Kasumi-1 (cell line): Measurements from ENCODE around the gene FAM53B.
"Not testable (repeated sequence)": the region's sequence is repeated elsewhere in the genome, so short reads cannot be mapped to it uniquely, and the experiment has no call there.

Experiments used
- DNase-seq, 2 experiments: peaks; one replicate each; lab custom pipeline; 2025; lab: John Stamatoyannopoulos, UW

The FAM53B gene

DNA sequence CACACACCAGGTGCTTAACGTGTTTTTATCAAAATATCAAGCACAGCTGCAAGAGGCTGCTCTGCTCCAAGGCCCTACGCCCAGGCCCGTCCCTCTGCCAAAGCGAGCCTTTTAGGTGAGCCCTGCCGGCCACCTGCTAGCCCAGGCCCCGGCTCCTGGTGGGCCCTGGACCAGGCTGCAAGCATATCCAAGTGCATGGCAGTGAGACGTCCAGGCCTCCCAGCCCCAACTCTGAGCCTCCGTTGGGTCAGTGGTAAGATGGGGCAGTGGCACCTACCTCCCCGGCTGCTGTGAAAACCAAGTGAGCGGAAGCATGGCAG lies 146.4 kb downstream of the FAM53B start:
- no peak for DNase-seq

DNA sequence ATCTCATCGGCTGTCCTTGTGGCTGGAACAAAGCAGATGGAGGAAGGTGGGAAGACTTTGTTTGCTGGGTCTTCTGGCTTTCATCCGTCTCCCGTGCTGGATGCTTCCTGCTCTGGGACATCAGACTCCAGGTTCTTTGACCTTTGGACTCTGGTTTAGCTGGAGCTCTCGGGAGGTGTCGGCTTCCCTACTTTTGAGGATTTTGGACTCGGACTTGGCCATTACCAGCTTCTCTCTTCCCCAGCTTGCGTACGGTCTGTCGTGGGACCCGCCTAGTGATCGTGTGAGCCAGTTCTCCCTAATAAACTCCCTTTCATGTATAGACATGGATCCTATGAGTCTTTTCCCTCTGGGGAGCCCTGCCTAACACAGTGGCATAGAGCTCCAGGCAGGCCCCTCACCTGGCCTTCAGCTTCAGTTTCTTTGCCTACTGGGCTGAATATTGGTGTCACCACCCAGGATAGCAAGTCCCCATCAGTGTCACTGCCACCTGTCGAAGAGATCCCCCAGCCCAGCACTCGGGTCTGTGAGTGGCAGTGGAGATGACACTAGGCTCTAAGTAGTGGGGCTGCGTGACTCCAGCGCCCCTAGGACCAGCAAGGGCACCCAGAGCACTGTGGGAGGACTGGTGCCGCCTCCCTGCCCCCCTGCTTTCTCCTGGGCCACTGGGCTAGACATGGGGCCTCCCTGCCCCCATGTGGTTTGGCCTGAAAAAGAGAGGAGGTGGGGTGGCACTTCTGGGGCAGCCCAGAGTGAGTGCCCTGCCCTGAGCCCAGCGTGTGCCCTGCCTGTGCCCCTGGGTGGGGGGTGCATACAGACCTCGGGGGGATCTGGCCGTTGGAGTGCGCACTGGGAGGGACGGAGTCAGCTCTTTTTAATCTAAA lies 147.0 kb downstream of the FAM53B start:
- DNase-seq, result no peak

DNA sequence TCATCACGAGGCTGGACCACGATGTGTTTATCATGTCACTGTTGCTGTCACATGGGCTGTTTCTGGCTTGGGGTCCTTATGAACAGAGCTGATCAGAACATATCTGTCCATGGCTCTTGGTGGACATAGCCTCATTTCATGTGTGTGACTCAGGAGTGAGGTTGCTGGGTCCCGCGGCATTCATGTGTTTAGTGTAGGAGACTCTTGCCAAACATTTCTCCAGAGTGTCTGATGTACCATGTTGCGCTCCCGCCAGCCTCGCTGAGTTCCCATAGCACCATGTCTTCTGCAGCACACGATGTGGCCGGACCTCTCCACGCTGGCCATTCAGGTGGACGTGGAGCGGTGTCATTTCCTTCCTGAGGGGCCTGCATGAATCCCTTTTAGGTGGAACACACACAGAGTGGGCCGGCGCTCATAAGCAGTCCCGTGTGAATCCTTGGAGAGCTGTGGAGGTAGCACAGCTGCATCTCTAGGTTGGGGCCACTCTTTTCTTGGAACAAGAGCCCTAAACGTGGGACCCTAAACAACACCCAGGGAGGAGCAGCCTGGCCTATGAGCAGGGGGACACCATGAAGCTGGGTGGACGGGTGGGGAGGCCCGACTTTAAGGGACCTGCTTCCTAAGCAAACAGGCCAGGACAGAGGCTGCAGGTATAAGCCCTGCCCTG lies 147.9 kb downstream of the FAM53B start:
- DNase-seq, result no peak

DNA sequence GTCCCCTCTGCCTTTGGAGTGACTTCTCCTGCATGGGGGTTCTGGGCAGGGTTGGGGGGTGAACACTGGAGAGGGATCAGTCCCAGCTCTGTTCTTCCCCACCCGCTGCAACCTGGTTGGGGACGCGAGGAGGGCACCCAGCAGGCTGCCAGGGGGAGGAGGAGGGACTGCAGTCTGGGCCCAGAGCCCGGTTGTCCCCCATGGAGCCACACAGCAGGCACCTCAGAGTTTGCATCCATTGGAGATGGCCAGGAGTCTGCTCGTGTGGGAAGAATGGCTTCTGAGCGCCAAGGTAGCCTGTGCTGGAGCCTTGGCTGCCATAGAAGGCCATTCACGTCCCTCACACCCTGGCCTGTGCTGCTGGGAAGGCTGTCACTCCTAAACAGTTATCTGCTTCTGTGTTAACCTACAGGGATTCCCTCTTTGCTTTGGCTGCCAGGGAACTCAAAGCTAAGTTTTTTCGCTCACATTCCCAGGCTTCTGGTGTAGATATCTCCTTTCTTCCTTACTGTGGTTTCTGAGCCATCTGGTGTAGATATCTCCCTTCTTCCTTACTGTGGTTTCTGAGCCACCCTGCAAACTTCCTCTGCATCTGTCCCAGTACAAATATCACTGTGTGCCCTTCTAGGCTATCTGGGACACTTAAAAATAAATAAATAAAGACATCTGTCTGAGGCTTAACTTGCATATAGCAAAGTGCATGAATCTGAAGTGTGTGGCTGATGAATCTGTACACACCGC lies 148.9 kb downstream of the FAM53B start:
- peak; percentile 74 to 76 for DNase-seq

DNA sequence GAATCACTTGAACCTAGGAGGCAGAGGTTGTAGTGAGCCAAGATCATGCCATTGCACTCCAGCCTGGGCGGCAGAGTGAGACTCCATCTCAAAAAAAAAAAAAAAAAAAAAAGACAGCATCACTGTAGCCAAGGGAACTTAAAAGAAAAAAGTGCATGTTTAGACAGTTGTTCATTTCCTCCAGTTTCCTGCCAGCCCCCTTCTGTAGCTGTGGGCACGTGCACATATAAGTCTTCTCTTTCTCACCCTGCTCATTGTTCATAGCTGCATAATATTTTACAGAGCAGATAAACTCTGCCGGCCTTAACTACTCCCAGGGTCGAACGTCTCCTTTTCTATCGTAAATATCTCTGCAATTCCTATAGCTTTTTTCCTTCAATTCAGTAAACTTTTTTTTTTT lies 149.9 kb downstream of the FAM53B start:
- no peak for DNase-seq

DNA sequence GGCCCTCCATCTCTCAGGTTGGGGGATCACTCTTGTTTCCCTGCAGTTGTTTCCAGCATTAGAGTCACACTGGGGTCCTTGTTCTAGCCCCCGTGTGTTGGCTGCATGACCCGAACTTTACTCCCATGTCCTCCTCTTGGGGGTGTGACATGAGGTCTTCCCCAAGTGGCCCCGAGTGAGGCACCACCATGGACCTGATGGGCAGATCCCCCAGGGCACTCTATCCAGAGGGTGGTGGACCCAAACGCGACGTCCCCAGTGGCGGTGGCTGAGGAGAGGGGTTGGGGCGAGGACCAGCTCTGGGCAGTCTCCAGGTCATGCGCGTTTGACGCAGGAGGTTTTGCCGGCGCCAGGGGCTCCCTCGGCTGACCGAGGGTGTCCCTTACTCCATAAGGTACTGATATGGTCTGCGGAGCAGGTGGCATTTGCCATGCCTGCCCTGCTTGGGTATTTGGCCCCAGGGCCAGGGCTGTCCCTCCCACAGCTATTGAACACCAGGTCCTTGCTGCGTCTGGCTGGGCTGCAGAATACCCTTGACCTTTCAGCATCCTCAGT lies 150.7 kb downstream of the FAM53B start:
- DNase-seq, result no peak

DNA sequence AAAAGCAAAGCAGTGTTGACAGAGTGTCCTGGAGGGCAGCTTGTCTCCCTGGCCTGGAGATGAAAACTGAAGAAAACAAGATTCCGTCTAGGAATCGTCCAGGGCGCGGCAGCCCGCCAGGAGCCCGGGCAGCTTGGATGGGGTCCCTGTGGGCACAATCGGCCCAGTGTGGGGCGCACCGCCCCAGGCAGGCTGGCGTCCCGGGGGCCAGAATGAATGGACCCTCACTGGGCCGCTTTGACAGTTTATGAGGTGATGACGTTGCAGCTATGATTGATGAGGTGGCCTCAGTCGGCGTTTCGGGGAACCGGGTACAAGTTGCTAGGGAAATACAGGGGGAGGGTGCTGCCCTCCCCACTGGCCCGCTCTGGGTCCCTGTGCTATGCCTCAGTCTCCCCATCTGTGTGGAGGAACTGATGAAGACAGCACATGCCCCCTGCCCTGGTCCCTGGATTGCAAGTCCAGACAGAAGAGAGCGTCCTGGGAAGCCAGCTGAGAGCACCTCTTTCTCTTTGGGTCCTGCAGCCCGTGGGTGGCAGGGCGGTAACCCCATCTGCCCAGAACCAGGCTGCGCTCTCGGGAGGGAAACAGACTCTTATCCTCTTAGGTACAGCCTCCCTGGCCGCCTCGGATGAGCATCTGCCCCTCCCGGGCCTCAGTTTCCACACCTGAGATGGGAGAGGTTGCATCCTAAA lies 151.3 kb downstream of the FAM53B start:
- no peak for DNase-seq

DNA sequence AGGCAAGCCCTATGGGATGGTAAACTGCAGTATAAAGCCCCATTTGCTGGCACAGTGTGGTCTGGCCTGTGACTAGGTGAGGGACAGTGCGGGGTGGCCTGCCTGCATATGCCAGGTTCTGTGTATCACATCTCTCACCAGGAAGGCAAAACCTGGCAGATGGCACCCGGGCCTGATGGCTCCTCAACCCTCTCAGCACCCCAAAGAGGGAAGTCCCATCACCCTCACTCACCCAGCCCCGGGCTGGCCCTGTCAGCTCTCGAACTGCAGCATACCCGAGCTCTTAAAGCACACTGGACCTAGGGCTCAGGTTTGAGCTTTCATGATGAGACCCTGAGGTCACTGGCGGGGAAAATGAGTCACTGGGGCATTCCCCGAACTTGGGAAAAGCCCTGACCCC lies 152.1 kb downstream of the FAM53B start:
- no peak for DNase-seq

DNA sequence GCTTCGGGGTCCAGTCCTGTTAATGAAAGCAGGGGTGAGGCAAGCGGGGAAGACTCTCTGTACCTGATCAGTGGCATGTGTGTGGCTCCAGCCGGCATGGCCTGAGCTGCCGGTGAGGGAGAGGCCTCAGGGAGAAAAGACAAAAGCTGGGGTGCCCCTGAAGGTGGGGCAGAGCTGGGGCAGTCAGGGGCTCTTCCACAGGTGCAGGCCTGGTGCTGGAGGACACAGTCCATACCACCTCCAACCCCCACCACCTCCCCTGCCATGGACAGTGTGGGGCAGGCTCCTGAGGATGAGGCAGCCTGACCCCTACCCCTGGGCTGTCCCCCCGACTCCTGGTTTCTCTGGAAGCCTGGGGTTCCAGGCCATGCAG lies 153.1 kb downstream of the FAM53B start:
- DNase-seq, result no peak

DNA sequence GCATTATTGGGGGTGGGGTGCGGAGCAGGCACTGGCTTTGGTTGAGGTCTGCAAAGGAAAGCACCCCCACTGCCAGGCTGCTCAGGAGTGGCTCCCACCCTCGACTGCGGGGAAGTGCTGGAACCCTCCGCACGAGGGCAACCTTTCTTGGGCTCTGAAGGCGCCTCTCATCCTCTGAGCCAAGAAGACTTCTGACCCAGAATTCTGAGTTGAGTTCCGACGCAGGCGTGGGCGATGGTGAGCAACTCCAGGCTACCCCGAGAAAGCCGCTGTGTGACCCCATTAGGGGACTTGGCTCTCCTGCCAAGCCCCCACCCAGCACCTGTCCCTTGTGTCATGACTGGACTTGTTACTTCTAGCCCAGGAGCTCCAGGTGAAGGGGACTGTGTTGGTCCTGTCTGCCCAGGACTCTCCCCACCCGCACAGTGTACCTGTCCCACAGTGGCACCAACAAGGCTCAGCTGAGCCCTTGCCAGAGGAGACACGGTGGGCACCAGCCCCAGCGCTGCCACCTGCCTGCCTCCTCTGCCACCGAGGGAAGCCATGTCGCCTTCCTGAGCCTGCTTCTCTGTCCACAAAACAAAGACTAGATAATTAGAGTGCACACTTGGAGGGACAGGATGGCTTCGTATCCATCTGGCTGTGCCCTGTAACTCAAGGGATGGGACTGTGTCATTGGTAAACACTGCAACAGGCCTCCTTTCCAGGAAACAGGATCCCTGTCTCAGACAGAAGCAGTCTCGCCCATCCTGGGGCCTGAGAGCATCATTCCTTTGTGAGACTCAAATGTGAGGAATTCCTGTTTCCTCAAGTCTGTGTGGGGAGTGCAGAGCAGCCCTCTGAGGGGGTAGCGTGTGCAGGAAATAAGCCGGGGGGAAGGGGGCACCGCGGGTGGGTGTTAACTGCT lies 153.7 kb downstream of the FAM53B start:
- DNase-seq, result no peak

DNA sequence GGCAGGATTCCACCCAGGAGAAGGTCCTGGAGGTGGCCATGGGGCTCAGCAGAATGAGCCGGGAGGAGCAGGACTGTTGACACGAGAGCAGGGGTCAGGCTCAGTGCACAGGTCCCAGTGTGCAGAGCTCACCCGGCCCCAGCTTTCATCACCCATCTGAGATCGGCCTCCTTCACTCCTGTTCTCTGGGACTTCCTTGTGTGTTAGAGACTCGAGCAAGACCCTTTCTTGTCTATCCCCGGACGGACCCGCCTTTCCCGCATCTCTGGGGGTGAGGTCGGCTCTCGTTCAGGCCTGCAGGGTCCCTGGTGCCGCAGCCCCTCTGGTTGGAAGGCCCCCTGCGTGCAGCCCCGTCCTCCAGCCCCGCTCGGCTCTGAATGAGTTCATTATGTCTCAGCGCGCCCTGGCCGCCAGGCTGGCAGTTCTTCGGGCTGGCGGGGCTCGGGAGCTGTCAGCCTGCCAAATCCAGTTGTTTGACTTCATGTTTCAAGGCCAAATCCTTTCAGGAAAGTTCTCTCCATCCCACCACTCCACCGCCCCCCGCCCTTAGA lies 154.6 kb downstream of the FAM53B start:
- no peak for DNase-seq

DNA sequence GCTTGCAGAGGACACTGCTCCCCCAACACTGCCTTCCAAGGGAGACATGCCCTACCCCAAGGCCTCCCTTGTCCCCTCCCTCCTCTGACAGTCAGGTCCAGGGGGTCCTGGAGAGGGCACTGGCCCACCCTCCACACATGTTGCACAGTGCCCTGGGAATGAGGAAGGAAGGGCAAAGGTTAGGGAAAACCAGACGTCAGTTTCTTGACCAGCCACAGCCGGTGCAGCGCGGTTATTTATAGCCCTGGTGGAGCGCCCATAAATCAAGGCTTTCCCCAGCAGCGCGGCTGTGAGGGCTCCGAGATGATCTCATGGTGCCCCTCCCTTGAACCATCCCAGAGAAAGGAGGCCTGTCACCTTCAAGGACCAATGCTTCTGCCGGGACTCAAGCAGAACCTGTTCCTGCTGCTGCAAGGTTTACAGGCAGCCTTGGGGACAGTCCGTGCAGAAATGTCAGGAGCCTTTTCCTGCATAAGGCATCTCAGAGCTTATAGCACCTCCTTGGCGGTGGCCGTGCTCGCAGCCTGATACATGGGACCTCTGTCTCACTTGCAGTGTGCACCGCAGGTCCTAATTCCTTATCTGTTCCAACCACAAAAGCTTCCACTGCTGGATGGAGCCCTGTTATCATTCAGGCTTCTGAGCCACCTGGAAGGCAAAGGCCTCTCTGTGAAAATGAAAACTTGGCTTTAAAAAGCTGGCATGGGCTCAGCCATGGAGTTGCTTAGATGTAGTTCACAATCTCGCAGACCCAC lies 155.3 kb downstream of the FAM53B start:
- no peak for DNase-seq

DNA sequence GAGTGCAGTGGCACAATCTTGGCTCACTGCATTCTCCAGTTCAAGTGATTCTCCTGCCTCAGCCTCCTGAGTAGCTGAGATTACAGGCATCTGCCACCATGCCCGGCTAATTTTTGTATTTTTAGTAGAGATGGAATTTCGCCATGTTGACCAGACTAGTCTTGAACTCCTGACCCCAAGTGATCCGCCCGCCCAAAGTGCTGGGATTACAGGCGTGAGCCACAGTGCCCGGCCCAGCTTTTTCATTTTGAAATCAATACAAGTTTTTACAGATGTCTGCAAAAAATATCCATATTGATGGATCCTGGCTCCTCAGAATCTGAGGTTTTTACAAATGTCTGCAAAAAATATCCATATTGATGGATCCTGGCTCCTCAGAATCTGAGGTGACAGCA lies 155.8 kb downstream of the FAM53B start:
- not testable (repeated sequence) for DNase-seq

DNA sequence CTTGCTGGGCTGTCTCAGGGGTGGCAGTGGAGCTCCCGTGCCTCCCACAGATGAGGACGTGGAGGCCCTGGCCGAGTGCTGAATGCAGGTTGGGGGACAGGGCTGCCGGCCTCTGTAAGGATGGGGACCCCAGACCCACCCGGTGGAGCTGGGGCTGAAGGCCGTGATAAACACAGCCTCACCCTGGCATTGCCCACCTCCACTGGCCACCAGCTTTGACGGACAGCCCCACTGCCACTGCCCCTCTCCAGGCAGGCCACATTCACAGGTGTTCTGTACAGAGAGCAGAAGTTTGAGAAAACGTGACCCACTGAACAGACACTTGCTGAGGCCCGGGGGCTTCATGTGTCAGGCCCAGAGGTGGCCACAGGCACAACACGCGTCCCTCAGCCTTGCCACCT lies 156.4 kb downstream of the FAM53B start:
- DNase-seq, result no peak

DNA sequence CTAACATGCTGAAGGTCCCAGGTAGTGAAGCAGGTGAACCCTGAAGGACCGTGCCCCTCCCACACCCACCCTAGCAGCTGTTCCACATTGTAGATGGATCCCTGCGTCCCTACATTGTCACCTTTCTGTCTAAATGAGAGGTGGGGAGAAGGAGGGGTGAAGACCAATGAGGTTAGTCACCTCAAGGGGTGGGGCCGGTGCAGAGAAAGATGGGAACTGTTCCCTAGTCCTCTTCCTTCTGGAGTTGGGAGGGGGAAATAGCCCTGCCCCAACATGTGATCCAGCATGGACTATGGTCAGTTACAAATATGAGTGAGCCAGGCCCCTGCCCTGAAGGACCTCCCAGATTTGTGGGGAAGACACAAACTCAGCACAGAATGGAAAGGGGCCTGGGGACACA lies 158.0 kb downstream of the FAM53B start:
- DNase-seq, result no peak

DNA sequence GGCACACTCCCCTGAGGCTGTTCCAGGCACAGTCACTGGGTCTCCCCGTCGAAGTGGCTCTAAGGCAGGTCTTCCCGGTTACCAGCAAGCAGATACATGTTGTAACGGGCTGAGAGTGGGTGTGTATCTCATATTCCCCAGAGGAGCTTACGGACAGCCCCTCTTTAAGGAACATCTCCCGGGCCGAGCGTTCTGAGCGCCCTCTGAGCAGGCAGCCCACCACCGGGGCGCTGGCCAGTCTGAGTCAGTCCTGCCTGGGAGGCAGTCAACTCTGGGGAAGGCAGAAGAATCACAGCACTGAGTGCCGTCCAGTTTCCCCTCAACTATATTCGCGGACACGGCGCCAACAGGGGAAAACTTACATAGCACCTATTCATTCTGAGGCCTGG lies 165.2 kb downstream of the FAM53B start:
- DNase-seq, result no peak

DNA sequence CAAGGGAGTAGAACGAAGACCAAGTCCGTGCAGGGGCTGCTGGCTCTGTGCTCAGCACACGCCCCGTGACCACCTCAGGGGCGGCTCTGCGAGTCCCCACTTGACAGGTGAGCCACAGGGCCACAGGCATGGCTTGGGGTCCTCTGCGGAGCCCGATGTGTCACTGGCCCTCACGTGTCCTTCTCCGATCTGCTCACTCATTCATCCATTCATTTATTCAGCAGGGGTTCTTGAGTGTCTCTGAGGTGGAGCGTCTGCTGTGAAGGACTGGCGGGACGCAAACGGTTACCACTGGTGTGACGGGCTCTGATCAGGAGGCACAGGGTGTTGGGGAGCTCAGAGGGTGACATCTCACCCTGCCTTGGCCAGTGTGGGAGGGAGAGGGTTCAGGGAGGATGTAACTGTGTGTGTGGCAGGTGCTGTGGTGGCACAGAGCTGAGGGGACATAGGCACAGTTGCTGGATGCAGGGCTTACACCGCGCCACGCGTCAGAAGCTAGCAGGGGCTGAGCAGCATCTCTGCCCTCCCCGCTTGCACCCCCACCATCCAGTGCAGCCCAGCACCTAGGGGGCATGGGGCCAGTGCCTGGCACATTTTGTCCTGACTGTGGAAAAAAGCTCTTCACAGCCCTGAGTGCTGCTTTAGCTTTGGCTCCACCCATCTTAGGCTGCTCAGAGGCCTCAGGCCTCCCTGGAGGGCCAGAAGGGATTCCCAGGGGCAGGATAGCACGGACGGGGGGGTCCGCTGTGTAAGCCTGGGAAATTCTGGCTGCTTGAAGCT lies 165.8 kb downstream of the FAM53B start:
- no peak for DNase-seq

DNA sequence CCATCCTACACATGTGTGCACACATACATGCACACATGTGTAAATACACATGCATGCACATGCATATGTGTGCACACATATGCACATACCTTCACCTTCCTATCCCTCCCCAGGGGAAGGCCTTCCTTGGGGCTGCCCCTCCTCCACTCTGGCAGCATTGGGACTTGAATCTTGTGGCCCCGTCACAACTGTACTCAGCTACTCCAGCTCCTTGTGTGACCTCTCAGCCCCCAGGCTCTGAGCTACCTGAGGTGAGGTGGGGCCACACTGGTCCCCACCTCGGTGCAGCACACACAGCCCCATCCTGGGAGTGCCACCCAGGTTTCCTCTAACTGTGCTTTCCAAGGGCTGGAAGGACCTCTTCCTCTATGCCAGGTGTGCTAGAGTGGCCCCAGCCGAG lies 166.5 kb downstream of the FAM53B start:
- no peak for DNase-seq
